ENCODE results near the gene MIER2.

The MIER2 gene

GRCh38 chr19:294341-294945 is 50.2 kb downstream of the MIER2 start:
- POLR2A ChIA-PET = no interaction called here
- Histone ChIP-seq H3K4me3 (ENCODE audit: low read depth, low read length) (no peak overlapping the region), H3K4me1 (ENCODE audit: control insufficient read depth, insufficient read depth, low read length) (no peaks in the 10 kb centered on the region; the same call in 1 of the 2 replicates), H3K27ac (ENCODE audit: extremely low read depth, low read depth, low read length) (no peak overlapping the region), H3K9me3 (ENCODE audit: control insufficient read depth, insufficient read depth, low read depth, low read length) (no peaks in the 10 kb centered on the region), H3K36me3 (ENCODE audit: control insufficient read depth in 2 of 2, insufficient read depth in 1 of 2, low read length in 2 of 2) (no peaks in the 10 kb centered on the region)
- TF ChIP-seq ZNF280C (tag by site-specific recombination; IDR thresholded peaks at IDR 0.05) (no peak), OSR2 (tag by site-specific recombination; IDR thresholded peaks at IDR 0.05) (no peak), ZNF311 (tag by site-specific recombination; IDR thresholded peaks at IDR 0.05; ENCODE audit: borderline replicate concordance) (no peak), ZNF26 (tag by site-specific recombination; IDR thresholded peaks at IDR 0.05) (no peak)
- CTCF ChIA-PET = interaction anchor here (0.6 to 2.8 kb wide), 6 partner anchors 20 to 525 kb away, joined by 3 to 11 read pairs (median 4); no protein-coding TSS in a partner anchor

- Histone ChIP-seq H3K27ac (ENCODE audit: extremely low read depth, low read depth, low read length) (no peak overlapping the region), H3K4me1 (ENCODE audit: control insufficient read depth, insufficient read depth, low read length) (no peaks in the 10 kb centered on the region; the same call in 1 of the 2 replicates), H3K9me3 (ENCODE audit: control insufficient read depth, insufficient read depth, low read depth, low read length) (no peaks in the 10 kb centered on the region), H3K36me3 (ENCODE audit: control insufficient read depth in 2 of 2, insufficient read depth in 1 of 2, low read length in 2 of 2) (no peaks in the 10 kb centered on the region), H3K4me3 (ENCODE audit: low read depth, low read length) (no peak overlapping the region)
- TF ChIP-seq ZNF341 (tag by site-specific recombination; IDR thresholded peaks at IDR 0.05; ENCODE audit: low read depth) (peak; percentile 8; the same call in 1 of the 2 replicates), ZBTB44 (tag by site-specific recombination; IDR thresholded peaks at IDR 0.05) (no peak)
- ChIA-PET CTCF (interaction anchor here (0.7 to 2.1 kb wide), 5 partner anchors 15 to 525 kb away, joined by 3 to 10 read pairs (median 4); no protein-coding TSS in a partner anchor), POLR2A (no interaction called here)
Observed at GRCh38 chr19:293436-294110, 51.0 kb downstream of the MIER2 start.

- Histone ChIP-seq H3K4me3 (ENCODE audit: low read depth, low read length) (no peak overlapping the region), H3K36me3 (ENCODE audit: control insufficient read depth in 2 of 2, insufficient read depth in 1 of 2, low read length in 2 of 2) (no peaks in the 10 kb centered on the region), H3K4me1 (ENCODE audit: control insufficient read depth, insufficient read depth, low read length) (no peaks in the 10 kb centered on the region; the same call in 1 of the 2 replicates), H3K27ac (ENCODE audit: extremely low read depth, low read depth, low read length) (no peak overlapping the region), H3K9me3 (ENCODE audit: control insufficient read depth, insufficient read depth, low read depth, low read length) (no peaks in the 10 kb centered on the region)
- CTCF ChIA-PET = interaction anchor here (0.8 to 2.1 kb wide), 4 partner anchors 14 to 218 kb away, joined by 3 to 10 read pairs (median 4); no protein-coding TSS in a partner anchor
- TF ChIP-seq ZNF341 (tag by site-specific recombination; IDR thresholded peaks at IDR 0.05; ENCODE audit: low read depth) (peak; percentile 46; the same call in 1 of the 2 replicates), IKZF3 (tag by site-specific recombination; IDR thresholded peaks at IDR 0.05) (no peak)
- POLR2A ChIA-PET = no interaction called here
Observed at GRCh38 chr19:292951-293350, 51.6 kb downstream of the MIER2 start.

DNA sequence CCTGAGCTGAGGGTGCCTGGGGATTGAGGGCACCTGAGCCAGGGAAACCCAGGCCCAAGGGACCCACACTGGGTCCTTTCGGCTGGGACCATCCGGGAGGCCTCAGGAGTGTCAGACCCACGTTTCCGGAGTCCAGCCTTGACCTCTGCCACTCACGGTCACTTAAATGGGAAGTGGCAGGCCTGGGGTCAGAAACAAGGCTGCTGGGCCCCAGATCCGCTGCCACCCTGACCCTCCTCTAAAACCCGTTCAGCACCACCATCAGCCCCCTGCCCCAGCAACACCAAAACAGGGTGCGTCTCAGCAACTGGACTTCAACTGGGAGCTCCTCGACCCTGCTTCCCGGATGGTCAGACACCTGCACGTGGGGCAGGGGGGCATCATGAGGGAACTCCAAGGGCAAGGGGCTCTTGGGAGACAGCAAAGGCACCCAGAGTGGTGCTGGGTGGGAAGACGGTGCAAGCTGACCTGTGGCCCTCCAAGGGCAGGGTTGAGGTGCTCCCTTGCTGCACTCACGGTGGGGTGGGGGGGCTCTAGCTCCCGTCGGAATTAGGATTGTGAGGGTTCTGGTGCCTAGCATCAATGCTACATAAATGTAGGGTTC is 52.2 kb downstream of the MIER2 start:
- no peaks in the 10 kb centered on the region for H3K9me3 ChIP-seq (ENCODE audit: control insufficient read depth, insufficient read depth, low read depth, low read length)
- no peak overlapping the region for H3K4me3 ChIP-seq (ENCODE audit: low read depth, low read length)
- H3K27ac ChIP-seq (ENCODE audit: extremely low read depth, low read depth, low read length) = no peak overlapping the region
- H3K36me3 ChIP-seq (ENCODE audit: control insufficient read depth in 2 of 2, insufficient read depth in 1 of 2, low read length in 2 of 2) = no peaks in the 10 kb centered on the region
- no peaks in the 10 kb centered on the region; the same call in 1 of the 2 replicates for H3K4me1 ChIP-seq (ENCODE audit: control insufficient read depth, insufficient read depth, low read length)
- ChIA-PET POLR2A (no interaction called here), CTCF (interaction anchor here (2.1 kb wide), 1 partner anchor 25 kb away, joined by 10 read pairs; no protein-coding TSS in a partner anchor)
- no peak for TF ChIP-seq ZNF280C (tag by site-specific recombination; IDR thresholded peaks at IDR 0.05)
- no peak for TF ChIP-seq ZNF645 (tag by site-specific recombination; IDR thresholded peaks at IDR 0.05)
- no peak for TF ChIP-seq ZNF324 (tag by site-specific recombination; IDR thresholded peaks at IDR 0.05)
- TF ChIP-seq, protein P1, sequence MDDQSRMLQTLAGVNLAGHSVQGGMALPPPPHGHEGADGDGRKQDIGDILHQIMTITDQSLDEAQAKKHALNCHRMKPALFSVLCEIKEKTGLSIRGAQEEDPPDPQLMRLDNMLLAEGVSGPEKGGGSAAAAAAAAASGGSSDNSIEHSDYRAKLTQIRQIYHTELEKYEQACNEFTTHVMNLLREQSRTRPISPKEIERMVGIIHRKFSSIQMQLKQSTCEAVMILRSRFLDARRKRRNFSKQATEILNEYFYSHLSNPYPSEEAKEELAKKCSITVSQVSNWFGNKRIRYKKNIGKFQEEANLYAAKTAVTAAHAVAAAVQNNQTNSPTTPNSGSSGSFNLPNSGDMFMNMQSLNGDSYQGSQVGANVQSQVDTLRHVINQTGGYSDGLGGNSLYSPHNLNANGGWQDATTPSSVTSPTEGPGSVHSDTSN (CRISPR knock-in tag; IDR thresholded peaks at IDR 0.05) = no peak
- TF ChIP-seq GLI2 (tag by site-specific recombination; IDR thresholded peaks at IDR 0.05; ENCODE audit: borderline replicate concordance, low read depth) = no peak
- no peak for TF ChIP-seq BCL11A (tag by site-specific recombination; IDR thresholded peaks at IDR 0.05; ENCODE audit: low read depth)

Data from HEK293 (cell line).